GM21723 (cell line): ENCODE data around the gene IL7R.
"Not testable (repeated sequence)": the region's sequence is repeated elsewhere in the genome, so short reads cannot be mapped to it uniquely, and the experiment has no call there.

Experiments
- ATAC-seq: cut with Tn5 transposase; IDR thresholded peaks from one replicate; pipeline ENCODE4 v1.9.1; 2021; ENCODE audit warnings: mild to moderate bottlenecking, moderate library complexity; ENCODE audit not compliant: unreplicated experiment

Gene IL7R

GRCh38 chr5:35870605-35871004 lies 13.9 kb downstream of the IL7R start:
- ATAC-seq: no peak

- peak; percentile 66 for ATAC-seq
These were observed 19.8 kb downstream of the IL7R start for GRCh38 chr5:35876454-35876853.

GRCh38 chr5:35876922-35877321 lies 20.2 kb downstream of the IL7R start:
- no peak for ATAC-seq

- ATAC-seq: peak; percentile 42
These were observed 21.0 kb downstream of the IL7R start for GRCh38 chr5:35877655-35878054.

GRCh38 chr5:35878079-35878478 lies 21.4 kb downstream of the IL7R start:
- no peak for ATAC-seq

GRCh38 chr5:35879096-35879495 lies 22.4 kb downstream of the IL7R start:
- ATAC-seq: no peak

GRCh38 chr5:35879649-35880048 lies 23.0 kb downstream of the IL7R start:
- ATAC-seq: no peak

- no peak for ATAC-seq
These were observed 23.5 kb downstream of the IL7R start for GRCh38 chr5:35880156-35880555.

GRCh38 chr5:35881758-35882157 lies 25.1 kb downstream of the IL7R start:
- ATAC-seq: no peak

GRCh38 chr5:35884191-35884769 lies 27.6 kb downstream of the IL7R start:
- peak; percentile 84 for ATAC-seq

GRCh38 chr5:35884773-35885172 lies 28.1 kb downstream of the IL7R start:
- ATAC-seq: peak; percentile 34

GRCh38 chr5:35886381-35886780 lies 29.7 kb downstream of the IL7R start:
- no peak for ATAC-seq

GRCh38 chr5:35887321-35888100 lies 30.8 kb downstream of the IL7R start:
- ATAC-seq: no peak

- no peak for ATAC-seq
These were observed 33.6 kb downstream of the IL7R start for GRCh38 chr5:35890021-35891020.

- ATAC-seq: not testable (repeated sequence)
These were observed 36.1 kb downstream of the IL7R start for GRCh38 chr5:35892799-35893198.

- no peak for ATAC-seq
These were observed 37.4 kb downstream of the IL7R start for GRCh38 chr5:35894131-35894530.

- ATAC-seq: no peak
These were observed 42.4 kb downstream of the IL7R start for GRCh38 chr5:35898952-35899660.

GRCh38 chr5:35899800-35900199 lies 43.1 kb downstream of the IL7R start:
- no peak for ATAC-seq

- ATAC-seq: no peak
These were observed 44.4 kb downstream of the IL7R start for GRCh38 chr5:35900972-35901695.

GRCh38 chr5:35902046-35902672 lies 45.5 kb downstream of the IL7R start:
- peak; percentile 59 for ATAC-seq
